ENCODE data around the gene METAP1D.

The METAP1D gene

DNA sequence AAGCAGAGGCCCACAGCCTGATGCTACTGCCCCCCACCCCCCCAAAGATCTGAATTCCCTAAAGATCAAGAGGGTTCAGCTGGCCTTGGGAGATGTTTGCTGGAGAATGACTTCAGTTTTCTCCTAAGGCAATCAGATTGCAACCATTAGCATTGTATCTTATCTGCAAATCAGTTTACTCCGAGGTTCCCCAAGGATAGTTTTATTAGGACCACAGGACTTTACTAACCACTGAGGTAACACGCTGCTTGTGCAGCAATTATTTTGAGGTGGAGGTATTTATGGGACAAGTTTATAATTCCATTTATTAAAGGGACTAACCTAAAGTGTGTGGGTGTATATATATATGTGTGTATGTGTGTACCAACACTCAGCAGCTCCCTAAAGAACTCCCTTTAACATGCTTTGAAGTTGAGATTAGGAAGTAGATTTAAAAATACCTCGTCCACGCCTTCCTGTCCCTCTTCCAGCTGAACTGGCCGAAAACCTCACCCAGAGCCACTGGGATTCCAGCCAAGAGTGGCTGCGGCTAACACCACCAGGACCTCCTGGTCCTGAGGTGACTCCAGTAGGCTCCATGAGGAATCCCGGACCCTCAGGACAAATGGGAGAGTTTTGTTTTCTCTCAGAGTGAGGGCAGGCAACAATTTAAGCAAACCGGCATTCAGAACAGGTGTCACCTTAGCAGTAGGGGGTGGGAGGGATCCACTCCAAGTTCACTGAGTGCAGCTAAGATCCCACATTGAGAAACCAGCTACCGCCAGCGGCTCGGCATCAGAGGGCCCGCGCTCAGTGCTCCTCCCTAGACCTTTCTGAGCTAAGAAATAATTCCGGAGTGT, 82.6 kb downstream of the METAP1D start:
- no peak for DNase-seq

DNA sequence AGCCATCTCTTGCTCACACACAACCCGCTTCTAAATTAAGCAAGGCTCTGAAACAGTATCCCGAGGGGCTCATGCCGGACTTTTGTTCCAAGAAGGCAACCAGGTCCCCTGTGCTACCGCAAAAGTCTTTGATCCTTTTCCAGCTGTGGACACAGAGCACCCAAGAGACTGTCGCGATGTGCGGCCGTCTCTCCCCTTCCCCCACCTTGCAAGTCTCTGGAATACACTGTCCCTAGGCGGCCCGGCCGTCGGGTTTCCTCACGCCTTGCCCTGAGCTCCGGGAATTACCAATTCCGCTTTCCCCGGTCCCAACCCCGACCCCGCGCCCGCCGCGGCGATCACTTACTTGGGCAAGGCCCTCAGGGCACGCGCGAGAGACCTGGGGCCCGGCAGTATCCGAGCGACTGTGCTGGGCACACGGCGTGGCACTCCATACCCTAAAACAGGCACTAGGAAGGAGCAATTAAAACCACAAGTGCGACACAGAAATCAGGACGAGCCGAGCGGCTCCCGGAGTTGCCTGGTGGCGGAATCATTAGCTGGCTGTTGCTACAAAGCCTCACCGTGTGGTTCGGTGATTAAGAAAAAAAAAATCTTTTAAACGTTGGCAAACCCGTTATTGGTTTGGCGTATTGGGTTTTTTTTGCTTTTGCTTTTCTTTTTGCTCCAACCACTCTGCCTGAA, 83.3 kb downstream of the METAP1D start:
- DNase-seq: no peak

DNA sequence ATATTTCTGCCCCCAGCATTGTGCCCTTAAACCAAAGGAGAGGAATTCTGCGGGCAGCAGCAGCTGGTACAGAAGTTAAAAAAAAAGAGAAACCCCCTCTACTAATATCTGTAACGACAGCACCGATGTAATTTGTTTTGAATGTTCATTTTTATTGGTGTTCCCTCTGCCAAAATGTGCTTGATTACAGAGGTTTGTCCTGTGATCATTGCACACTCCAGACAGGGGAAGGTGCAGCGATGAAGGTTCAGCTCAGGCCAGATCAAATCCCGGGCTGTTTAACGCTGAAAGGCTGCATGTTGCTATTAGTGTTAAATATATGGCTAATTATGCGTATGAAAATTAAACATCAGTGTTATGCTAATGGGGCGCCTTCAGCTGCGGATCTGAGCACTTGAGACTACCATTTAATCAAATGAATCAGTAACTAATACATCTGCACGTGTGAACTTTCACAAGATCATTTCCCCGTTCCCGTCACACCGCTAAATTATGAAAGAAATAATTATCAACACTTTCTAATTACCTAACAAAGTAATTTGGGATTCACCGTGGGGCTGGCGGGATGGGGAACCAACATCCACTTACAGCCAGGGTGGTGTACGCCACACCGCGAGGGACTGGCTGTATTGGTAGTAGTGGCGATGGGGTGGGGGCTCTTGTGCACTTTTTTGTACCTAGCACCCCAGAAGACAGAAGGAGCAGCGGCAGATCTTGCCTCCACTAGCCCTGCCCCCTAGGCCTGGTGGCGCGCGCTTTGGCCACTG, 84.1 kb downstream of the METAP1D start:
- no peak for DNase-seq

DNA sequence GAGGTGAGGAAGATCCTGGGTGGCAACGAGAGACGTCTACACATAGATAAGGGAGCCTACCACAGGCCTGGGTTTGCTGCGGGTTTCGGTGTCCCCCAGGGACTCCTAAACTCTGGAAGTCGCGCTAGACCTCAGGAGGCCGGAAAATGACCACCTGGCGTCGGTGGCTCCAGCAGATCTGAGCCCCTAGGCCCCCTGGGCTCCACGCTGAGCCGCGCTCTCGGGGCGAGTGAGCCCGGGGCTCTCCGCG, 84.6 kb downstream of the METAP1D start:
- no peak for DNase-seq

DNA sequence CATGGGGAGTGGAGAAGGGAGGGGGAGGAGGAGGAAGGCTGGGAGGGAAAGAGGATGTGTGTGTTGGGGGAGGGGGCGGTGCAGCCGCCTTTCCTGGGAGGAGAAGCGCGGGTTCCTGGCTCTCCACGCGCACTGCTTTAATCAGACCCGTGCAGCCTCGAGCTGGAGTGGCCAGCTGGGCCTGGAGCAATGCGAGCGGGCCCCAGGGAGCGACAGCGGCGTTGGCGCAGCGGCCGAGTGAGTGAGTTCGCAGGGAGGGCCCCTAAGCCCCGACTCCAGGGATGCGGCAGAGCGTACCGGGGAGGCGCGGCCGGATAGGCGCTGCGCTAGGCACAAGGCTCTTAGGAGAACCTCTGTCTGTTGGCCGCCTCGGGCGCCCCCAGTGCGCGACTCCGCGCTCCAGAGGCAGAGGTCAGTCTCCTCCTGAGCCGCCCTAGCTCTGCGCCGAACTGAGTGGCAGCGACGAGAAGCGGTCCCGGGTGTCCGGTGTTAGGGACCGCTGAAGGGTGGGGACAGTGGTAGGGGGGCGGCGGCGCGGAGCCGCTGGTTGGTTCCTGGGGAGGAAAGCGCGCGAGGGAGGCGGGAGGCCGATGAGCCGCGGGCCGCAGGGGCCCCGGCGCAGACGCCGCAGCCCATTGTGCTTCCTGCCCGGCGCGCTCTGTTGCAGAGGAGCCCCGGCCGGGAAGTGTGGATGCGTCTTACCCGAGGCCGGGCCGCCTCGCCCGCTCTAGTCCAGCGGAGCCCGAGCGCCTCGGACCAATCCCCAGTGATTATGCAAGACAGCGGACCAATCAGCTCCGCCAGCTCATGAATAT, 85.1 kb downstream of the METAP1D start:
- DNase-seq: peak; percentile 78 to 89

DNA sequence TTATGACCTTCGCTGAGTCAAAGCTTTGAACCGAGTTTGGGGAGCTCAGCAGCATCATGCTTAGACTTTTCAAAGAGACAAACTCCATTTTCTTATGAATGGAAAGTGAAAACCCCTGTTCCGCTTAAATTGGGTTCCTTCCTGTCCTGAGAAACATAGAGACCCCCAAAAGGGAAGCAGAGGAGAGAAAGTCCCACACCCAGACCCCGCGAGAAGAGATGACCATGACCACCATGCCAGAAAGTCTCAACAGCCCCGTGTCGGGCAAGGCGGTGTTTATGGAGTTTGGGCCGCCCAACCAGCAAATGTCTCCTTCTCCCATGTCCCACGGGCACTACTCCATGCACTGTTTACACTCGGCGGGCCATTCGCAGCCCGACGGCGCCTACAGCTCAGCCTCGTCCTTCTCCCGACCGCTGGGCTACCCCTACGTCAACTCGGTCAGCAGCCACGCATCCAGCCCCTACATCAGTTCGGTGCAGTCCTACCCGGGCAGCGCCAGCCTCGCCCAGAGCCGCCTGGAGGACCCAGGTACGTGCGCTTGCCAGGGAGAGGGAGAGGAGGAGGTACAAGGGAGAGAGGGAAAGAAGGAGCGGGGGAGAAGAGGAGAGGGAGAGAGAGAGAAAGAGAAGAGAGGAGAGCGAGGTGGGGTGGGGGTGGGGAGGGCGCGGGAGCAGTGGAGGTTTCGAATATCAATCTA, 85.9 kb downstream of the METAP1D start, which contains the start of gene DLX1:
Gene DLX1 (plus strand): TSS at position 48 of the 700 bp plus-strand sequence. CDS start 171 bp downstream, at position 219.
- DNase-seq: no peak

DNA sequence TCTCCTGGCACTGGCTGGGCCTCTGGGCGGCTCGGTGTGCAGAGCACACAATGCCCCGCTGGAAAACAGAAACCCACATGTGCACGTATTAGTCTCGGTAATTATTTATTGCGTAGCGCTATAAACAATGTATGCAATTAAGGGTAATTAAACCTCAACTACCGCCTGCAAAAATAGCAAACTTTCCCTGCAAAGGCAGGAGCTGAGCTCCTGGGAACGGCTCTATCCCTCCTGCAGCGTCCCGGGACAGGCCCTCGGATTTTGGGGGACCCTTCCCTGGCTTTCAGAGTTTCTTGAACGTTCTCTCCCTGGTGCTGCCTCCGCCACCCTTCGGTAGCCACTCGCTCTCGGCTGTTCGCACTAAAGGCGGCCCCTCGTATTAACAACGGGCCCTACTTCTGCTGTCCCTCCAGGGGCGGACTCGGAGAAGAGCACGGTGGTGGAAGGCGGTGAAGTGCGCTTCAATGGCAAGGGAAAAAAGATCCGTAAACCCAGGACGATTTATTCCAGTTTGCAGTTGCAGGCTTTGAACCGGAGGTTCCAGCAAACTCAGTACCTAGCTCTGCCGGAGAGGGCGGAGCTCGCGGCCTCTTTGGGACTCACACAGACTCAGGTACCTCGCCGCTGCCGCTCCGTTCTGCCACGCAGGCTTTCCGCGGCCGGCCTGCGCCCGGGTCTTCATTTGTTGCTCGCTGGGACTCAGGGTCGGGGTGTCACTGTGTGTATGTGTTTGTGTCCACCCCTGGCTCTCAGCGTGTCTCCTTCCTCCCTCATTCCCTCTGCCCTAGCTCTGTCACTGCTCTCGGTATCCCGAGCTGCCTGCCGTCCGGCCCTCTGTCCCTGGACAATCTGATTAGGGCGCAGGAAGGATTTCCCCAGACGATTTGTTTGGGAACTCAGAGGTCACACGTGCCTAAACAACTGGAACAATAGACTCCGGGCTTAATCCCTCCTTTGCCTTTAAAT, 86.8 kb downstream of the METAP1D start:
- no peak for DNase-seq

DNA sequence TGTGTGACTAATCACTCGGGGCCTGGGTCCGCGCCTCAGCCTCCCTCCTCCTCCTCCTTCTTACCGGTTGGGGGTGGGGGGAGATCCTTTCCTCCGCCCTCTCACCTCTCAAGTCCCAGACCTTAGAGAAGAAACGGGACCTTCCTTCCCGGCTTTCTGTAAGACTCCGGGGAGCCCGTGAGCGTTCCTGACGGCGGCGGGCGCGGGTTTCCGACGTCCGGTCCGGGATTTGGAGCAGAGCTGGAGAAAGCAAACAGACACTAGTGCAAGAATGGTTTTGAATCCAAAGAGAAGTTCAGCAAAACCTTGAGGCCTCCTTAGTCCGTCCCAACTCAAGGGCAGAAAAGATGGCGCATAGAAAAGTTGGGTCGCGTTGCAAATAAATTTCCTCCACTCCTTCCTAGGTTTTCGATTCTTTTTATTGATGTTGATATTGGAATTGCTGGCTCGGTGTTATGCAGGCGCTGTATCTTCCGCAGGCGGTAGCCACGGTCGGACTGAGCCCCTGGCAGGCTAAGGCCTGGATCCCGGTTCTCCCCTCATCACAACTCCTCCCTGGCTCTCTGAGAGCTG, 87.5 kb downstream of the METAP1D start:
- no peak for DNase-seq

DNA sequence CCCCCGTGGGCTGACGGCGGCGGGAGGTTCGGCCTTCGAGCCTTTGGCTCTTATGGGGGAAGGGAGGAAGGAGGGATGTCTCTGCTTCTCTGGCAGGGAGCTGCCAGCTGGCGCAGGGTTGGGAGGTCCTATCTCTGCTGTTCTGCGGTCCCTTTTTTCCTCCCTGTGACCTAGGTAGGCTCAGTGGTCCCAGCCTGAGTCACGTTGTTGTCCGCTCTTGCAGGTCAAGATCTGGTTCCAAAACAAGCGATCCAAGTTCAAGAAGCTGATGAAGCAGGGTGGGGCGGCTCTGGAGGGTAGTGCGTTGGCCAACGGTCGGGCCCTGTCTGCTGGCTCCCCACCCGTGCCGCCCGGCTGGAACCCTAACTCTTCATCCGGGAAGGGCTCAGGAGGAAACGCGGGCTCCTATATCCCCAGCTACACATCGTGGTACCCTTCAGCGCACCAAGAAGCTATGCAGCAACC, 88.1 kb downstream of the METAP1D start:
- no peak for DNase-seq

DNA sequence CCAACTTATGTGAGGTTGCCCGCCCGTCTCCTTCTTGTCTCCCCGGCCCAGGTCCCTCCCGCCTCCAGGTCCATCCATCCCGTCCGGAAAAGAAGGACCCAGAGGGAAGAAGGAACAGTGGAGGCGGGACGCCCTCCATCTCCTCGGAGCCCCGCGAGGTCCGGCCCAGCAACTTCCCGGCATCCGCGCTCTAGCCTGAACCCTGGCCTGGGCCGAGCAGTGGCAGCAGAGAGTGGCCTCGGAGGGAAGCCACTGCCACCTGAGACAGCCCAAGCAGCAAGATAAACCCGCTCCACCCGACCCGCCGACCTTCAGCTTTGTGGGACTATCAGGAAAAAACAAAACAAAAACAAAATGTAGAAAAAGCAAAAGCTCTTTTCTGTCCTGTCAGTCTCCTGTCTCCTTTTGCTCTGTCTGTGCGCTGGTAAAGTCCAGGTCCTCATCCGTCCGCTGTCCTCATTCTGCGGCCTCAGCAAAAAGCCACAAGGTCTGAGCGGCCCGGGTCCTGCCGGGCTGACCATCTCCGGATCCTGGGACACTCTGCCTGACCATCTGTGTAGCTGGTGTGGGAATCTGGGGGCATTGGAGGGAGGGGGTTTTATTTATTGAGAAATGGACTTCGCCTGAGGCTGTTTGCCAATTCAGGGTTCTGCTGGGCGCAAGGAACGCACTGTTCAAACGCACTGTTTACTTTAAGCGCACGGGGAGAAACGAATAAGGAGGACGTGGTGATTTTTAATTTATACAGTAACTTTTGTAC, 88.7 kb downstream of the METAP1D start:
- no peak for DNase-seq

DNA sequence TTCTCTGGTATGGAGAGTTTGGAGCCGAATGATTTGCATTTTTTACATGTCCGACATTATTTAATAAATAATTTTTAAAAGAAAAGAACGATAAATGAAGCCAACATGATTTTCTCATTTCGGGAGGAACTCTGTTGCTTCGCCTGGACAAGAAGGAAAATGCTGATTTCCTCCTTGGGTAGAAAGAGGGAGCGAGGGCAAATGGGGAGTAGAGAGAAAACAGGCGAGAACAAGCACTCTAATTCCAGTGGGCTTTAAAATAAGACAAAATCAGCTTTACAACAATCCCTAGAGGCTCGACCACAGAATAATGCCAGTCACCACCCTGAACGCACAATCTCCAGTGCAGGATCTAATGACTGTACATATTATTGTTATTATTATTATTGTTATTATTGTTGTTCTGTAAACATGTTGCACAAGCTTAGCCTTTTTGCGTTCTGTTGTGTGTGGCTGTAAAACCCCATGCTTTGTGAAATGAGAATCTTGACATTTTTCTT, 89.3 kb downstream of the METAP1D start:
- no peak for DNase-seq

DNA sequence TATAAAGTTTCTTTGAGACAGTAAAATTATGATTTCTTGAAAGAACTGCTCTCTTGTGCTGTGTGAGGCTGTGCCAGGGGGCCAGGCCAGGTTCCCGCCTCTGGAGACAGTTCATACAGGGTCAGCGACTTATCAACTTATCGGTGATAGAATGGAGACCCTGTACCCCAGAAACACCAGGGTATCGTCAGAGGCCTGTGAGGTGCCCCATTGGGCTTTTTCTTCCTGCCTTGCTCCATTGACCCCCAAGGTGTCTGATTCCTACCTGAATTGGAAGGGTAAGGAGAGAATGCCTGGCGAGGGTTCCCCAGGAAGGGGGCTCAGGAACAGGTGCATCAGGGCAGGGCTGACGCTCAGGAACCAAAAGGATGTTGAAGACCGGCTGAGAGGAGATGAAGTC, 89.9 kb downstream of the METAP1D start:
- DNase-seq: no peak

DNA sequence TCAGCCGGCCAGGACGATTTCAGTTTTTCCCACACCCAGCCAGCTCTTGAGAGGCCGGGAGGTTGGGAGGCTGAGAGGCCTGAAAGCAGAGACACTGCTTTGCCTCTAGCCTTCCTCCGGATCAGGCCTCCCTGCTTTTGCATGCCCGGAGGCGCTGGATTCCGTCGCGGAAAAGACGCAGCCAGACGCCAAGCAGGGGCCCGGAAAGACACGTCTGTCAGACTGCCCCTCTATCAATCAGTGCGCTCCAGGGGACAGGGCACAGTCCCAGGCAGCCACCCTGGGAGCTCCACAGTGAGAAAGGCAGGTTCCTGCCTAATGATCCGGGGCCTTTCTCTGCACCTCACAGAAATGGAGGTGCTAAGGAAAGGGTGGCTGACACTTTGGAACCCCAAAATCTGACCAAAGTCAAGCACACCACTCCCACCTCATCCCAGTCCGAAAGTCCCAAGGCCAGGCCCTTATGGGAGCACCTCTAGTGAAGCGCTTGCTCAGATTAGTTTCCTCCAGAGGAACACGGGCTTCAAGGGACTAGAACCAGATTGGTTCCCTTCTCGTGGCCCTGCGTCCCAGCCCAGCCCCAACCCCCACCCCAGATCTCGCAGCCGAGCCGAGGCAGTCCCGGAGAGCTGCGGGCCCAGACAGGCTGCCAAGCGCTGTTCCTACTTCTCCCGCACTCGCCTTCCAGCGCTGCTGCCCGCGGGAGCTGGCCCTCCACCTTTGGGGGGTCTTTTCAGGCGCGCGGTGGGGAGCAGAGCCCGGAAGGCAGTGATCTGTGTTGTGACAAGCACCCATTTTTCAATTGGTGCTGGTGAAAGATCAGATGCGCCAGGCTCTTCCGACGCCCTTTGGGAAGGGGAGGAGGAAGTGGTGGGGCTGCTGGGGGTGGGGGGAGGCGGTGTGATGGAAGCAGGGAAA, 90.5 kb downstream of the METAP1D start:
- DNase-seq: no peak

DNA sequence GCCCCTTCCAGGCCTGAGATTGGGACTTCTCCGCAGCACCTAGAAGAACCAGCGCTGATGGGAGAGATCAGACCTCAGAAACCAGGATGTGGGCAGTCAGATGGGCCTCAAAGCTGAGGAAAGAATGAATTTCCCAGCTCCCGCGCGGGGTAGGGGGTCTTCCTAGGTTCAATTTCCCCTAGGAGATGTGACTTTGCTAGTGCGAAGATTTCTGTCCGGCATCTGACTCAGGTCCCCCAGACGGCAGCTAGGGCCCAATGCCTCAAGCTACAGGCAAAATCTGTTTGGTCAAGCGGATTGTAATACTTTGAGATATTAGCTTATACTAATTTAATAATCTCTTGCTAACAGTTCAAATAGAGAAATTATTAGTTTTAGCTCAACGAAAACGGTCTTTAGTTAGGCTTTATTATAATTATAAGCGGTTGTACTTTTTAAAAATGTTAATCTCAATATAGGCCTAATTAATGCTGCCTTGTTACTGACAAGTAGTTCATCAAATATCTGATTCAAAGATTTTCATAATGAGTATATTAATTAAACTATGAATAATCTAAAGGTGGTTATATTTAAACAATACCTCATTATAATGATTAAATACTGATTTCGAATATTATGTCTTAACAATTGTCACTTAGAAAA, 91.4 kb downstream of the METAP1D start:
- no peak for DNase-seq

DNA sequence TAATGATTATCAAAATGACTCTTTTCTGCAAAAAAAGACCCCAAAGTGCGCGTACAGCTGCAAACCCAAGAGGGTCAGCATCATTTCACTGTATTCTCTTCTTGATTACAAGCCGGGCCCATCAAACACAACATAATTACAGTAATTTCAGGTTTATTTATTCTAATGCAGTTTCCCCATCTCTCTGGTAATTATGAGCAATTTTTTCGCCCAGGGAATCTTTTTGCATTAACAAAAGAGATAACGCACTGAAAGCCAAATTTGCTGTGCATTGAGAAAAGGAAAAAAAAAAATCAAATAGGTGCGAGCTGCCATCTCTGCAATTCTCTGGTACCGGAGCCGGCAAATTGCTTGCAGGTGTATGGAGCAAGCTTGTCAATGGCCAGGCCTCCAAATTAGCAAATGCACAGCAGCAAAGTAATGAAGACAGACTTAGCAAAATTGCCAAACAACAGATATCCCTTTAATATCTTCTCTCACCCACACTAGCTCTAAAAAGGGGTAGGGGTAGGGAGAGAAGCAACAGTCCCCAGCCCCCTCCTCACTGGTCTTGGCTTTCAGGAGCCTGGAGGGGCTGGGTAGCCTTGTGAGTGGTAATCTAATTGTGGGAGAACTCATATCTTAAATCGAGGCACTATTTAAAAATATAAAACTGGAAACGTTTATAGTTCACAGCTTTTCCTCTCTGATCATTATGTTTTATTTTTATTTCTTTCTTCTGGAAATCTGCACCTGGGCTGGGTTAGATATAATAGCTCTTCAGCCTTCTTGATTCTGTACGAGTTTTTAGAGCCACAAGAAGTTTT, 92.2 kb downstream of the METAP1D start:
- DNase-seq: no peak

DNA sequence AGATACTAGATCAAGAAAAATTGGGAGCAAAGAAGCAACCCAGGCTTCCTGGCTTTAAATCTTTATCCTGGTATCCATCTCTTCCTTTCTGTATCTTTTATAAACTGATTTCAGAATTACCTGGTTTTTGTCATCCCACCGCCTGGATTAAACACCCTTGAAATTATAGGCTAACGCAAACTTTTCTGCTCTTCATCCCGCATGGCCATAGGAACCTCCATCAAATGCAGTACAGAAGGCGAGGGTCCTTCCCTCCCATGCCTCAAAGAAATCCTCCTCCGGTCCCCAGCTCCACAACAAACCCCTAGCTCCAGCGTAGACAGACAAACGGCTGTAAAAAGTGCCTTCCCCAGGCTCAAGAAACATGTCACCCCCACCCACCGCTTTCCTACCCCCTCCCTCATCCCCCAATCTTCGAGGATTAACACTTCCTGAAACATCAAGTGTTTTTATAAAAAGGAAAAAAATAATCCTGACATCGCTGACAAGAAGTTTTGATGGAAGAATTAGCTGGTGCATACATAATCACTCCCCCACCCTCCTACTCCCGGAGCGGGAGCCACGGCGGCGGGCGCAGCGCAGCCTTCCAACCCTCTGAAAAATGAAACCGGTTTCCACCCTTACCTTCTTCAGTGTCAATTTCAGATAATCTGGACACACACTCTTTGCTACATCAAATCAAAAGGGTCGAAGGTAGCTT, 93.1 kb downstream of the METAP1D start:
- DNase-seq: no peak

All from SW 1271 (cell line).